IPS-18a (cell line): ENCODE measurements around the gene NSD2.

Source experiments
- H3K27ac ChIP-seq: one replicate; pipeline ENCODE4 v1.5.1; 2013; ENCODE audit warnings: low read length
- H3K27me3 ChIP-seq: one replicate; pipeline ENCODE4 v1.6.1; 2013; ENCODE audit warnings: mild to moderate bottlenecking, low read length; ENCODE audit not compliant: control insufficient read depth, insufficient read depth
- H3K36me3 ChIP-seq: one replicate; pipeline ENCODE4 v1.6.1; 2013; ENCODE audit warnings: low read depth, low read length; ENCODE audit not compliant: control insufficient read depth
- H3K4me1 ChIP-seq: one replicate; pipeline ENCODE4 v1.6.1; 2013; ENCODE audit warnings: low read depth, low read length; ENCODE audit not compliant: control insufficient read depth
- H3K4me3 ChIP-seq: one replicate; pipeline ENCODE4 v1.5.1; 2013; ENCODE audit warnings: low read length
- H3K9ac ChIP-seq: one replicate; pipeline ENCODE4 v1.6.1; 2013; ENCODE audit warnings: mild to moderate bottlenecking, low read length, moderate library complexity
- H3K9me3 ChIP-seq: one replicate; pipeline ENCODE4 v1.6.1; 2013; ENCODE audit warnings: low read depth, low read length; ENCODE audit not compliant: control insufficient read depth

The NSD2 gene

DNA sequence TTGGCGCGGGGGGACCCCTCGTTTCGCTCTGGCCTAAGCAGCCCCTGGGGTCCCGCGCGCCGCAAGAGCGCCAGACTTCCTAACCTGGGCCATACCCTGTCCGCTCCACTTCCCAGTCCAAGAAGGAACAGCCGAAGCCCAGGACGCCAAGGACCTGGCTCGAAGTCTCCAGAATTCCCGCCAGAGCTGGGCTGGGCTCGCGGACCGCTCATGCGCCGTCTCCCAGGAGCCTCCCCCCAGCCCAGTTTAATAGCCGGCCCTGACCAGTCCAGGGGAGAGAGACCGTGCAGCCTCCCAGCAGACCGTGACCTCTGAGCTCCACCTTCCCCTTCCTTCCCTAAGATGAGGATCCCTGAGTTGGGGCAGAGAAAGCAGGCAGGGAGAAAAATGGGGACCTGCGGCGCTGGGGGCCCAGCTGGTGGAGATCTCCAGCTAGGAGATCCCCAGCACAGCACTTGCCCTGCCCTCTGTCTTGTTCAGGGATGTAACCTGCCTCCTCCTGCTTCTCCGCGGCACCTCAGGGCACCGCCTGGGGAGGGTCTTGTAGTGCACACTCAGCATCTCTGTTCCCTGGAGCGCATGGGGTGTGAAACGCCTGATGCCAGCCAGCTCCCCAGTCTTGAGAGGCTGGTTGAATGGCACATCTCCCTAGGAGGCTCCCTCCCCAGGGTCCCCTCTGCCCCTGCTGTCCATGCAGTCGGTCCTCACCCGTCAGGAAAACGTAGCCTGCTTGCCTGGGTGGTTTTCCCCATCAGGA, 14.1 kb upstream of the NSD2 start:
- no peaks in the 10 kb centered on the region for H3K36me3 ChIP-seq
- no peak overlapping the region for H3K27ac ChIP-seq
- H3K9me3 ChIP-seq, result no peaks in the 10 kb centered on the region
- no peak overlapping the region for H3K9ac ChIP-seq
- H3K27me3 ChIP-seq, result peaks cover 56% of the 10 kb centered on the region
- peak overlapping the region; percentile 81 for H3K4me3 ChIP-seq
- no peaks in the 10 kb centered on the region for H3K4me1 ChIP-seq

DNA sequence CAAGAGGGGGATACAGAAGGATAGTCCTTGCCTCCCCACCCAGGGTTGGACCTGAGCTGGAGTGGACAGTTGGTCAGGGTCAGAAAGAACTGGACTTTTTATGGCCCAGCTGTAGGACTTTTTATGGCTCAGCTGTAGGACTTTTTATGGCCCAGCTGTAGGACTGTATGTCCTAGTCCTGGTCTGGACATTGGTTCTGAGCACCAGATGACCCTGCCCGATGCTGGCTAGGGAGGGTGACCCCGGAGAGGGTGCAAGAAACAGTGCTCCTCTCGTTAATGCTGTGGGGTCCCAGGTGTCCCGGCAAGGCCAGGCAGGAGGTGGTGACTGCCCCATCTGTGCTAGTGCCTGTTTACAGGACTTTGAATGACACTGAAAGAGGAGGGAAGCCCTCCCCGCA, 13.3 kb upstream of the NSD2 start:
- Histone ChIP-seq H3K4me1 (no peaks in the 10 kb centered on the region), H3K9me3 (no peaks in the 10 kb centered on the region), H3K4me3 (no peak overlapping the region), H3K27me3 (peaks cover 64% of the 10 kb centered on the region), H3K27ac (no peak overlapping the region), H3K36me3 (no peaks in the 10 kb centered on the region), H3K9ac (no peak overlapping the region)

DNA sequence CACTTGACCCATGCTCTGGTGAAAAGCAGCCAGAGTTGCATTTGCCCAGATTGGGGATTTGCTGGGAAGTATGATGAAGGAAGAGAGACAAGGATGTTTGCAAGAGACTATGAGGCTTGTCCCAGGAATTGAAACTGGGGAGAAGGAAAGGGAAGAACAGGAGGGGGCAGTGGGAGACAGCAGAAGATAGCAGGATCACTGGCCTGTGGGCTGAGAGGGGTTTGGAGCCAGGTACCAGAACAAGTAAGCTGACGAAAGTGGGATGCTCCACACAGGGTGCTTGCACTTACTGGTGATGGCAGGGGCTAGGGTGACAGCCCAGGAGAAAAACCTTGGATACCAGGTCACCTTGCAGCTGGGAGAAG, 11.8 kb upstream of the NSD2 start:
- H3K36me3 ChIP-seq, result no peaks in the 10 kb centered on the region
- H3K9me3 ChIP-seq, result no peaks in the 10 kb centered on the region
- H3K4me3 ChIP-seq, result no peak overlapping the region
- peaks cover 2% of the 10 kb centered on the region for H3K4me1 ChIP-seq
- peaks cover 79% of the 10 kb centered on the region for H3K27me3 ChIP-seq
- H3K9ac ChIP-seq, result no peak overlapping the region
- no peak overlapping the region for H3K27ac ChIP-seq

DNA sequence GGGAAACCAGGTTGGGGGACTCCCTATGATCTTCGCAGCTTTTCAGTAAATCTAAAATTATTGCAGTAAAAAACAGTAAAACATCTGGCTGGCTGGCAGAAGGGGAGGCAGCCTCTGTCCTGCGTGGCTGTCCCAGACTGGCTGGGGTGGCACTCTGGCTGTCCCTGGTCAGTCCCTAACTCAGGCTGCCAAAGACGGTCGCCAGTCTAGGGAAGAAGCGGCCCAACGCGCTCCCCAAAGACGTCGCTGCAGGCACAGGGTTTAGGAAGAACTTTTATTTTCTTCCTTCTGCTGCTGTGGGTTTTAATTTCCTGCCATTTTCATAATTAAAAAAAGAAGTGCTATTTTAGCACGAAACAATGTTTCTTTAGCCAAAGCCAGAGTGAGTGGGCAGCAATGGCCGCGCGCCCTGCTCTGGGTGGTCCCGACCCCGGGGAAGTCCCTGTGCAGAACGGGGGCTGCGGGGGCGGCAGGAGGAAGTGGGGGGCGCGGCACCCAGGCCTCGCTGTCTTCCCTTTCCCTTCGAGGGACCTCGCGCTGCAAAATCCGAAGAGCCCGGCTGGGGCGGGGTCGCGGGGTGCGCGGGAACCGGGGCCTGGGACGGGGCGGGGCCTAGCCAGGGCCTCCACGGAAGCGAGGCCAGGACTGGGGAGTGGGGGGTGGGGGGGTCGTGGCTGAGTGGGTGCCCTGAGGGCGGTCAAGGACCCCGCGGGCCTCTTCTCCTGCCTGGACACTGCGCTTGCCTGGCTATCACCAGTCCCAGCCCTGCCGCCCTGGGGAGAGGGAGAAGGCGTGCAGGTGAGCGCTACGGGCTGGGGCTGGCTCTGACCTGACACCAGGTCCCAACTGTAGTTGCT, 8.9 kb upstream of the NSD2 start:
- H3K4me3 ChIP-seq, result peak overlapping the region; percentile 38

DNA sequence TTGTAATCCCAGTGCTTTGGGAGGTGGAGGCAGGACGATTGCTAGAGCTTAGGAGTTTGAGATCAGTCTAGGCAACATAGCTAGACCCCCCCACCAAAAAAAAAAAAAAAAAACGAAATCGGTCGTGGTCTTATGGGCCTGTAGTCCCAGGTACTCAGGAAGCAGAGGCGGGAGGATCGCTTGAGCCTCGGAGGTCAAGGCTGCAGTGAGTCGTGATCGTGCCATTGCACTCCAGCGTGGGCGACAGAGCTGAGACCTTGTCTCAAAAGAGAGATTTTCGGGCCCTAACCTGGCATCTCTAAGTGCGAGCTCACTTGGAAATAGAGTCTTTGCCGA, 8.3 kb upstream of the NSD2 start:
- Histone ChIP-seq H3K4me3 (peak overlapping the region; percentile 38), H3K27ac (no peak overlapping the region), H3K9ac (no peak overlapping the region), H3K9me3 (no peaks in the 10 kb centered on the region), H3K36me3 (no peaks in the 10 kb centered on the region), H3K27me3 (peaks cover 99% of the 10 kb centered on the region), H3K4me1 (peaks cover 3% of the 10 kb centered on the region)

More for the DNA sequence above, 8.9 kb upstream of the NSD2 start:
- Histone ChIP-seq H3K9me3 (no peaks in the 10 kb centered on the region), H3K27ac (no peak overlapping the region), H3K9ac (no peak overlapping the region), H3K36me3 (no peaks in the 10 kb centered on the region), H3K27me3 (peaks cover 99% of the 10 kb centered on the region), H3K4me1 (peaks cover 3% of the 10 kb centered on the region)

DNA sequence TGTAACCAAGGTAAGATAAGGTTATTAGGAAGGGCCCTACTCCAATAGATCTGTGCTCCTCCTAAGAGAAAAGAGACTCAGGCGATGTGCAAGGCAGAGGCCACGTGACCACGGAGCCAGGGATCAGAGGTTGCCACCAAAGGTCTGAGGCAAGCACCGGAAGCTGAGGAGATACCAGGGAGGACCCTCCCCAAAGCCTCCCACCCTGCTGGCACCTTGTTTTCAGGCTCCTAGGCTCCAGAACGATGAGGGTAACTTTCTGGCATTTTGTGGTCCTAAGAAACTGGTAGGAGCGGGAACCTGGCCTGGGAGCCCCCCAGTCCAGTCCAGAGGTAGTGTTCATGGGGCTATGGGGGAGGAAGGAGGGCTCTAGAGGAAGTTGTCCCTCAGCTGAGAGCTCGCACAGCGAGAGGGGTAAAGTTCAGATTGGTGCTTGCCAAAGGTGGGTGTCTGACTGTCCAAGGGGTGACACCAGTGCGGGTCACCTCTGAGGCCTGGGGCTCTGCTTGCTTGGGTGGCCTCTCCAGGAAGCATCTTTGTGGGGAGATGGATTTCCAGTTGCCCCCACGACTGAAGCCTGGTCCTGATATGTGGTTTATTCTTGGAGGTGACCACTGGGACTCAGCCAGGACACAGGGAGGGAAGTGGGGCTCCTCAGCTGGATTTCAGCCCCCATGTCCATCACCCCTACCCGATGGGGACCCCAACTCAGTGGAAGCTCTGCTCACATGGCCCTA, 7.7 kb upstream of the NSD2 start:
- H3K27ac ChIP-seq, result no peak overlapping the region
- H3K9me3 ChIP-seq, result no peaks in the 10 kb centered on the region
- H3K27me3 ChIP-seq, result peaks cover 99% of the 10 kb centered on the region
- H3K4me3 ChIP-seq, result no peak overlapping the region
- H3K9ac ChIP-seq, result no peak overlapping the region
- H3K36me3 ChIP-seq, result no peaks in the 10 kb centered on the region
- H3K4me1 ChIP-seq, result peaks cover 3% of the 10 kb centered on the region

DNA sequence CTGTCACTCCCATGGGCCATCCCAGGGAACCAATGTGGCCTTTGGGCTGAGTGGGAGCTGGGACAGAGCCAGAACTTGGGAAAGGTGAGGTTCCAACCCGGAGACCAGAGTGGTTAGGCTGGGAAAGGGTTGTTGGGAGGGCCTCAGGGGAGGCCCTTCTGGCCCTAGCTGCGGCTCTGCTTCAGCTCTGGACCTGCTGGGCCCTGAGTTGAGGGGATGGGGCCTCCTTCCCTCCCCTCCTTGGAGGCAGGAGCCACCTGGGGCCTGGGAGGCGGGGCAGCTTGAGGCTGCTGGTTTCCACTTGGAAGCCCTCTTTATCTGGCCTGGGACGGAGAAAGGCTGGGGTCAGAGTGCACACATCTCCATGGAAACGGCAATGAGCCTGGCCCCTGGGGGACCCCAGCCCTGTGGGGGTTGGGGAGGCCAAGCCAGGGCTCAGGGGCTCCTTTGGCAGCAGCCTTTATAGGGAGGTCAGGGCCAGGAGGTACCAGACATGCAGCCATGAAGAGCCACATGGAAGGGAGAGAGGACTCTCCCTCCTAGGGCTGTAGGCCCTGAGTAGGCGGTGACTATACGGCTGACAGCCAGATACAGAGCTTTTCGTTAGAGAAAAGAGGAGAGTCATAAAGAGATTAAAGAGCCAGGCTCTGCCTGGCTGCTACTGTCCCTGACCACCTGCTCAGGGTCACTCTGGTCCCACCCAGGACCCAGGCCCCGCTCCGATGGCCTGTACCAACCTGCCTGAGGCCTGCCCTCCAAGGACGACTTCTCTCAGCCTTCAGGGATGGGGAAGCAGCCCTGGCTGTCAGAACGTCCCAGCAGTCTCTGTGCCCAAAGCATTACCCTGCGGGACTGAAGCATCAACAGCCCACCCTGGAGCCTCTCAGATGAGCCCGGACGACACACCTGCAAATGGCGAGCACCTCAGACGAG, 6.9 kb upstream of the NSD2 start:
- Histone ChIP-seq H3K4me1 (peaks cover 3% of the 10 kb centered on the region), H3K4me3 (no peak overlapping the region), H3K27ac (no peak overlapping the region), H3K36me3 (no peaks in the 10 kb centered on the region), H3K27me3 (peaks cover 99% of the 10 kb centered on the region), H3K9me3 (no peaks in the 10 kb centered on the region), H3K9ac (no peak overlapping the region)

DNA sequence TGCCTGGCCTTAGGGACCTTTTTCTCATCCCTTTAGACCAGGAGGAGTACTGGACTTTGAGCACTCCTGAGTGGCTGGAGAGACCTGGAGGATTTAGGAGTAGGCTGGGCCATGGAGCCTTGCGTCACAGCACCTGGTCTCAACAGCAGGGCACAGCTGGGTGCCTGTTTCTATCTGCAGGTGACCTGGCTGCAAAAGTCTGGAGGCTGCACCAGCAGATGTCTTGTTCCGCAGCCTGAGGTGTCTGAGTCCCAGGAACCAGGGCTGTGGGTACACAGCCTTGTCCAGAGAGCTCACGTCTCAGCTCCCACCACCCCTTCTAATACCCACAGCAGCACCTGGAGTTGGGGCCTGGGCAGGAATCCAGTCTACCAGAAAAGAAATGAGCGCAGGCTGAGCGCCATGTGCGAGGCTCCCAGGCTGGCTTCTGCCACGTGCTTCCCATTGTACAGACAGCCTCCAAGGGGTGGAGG, 5.0 kb upstream of the NSD2 start:
- no peak overlapping the region for H3K4me3 ChIP-seq
- no peak overlapping the region for H3K9ac ChIP-seq
- H3K36me3 ChIP-seq, result no peaks in the 10 kb centered on the region
- H3K27me3 ChIP-seq, result peaks cover 85% of the 10 kb centered on the region
- H3K9me3 ChIP-seq, result no peaks in the 10 kb centered on the region
- no peak overlapping the region for H3K27ac ChIP-seq
- peaks cover 6% of the 10 kb centered on the region for H3K4me1 ChIP-seq

DNA sequence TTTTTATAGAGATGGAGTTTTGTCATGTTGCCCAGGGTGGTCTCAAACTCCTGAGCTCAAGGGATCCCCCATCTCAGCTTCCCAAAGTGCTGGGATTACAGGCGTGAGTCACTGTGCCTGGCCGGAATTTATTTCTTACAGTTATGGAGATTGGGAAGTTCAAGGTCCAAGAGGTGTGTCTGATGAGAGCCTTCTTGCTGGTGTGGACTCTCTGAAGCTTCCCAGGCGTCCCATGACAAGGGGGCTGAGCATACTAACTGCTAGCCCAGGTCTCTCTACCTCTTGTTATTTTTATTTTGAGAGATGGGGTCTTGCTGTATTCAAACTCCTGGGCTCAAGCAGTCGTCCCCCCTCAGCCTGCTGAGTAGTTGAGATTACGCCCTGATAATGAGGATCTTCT, 2.9 kb upstream of the NSD2 start:
- H3K27ac ChIP-seq, result no peak overlapping the region
- peaks cover 64% of the 10 kb centered on the region for H3K27me3 ChIP-seq
- H3K4me3 ChIP-seq, result no peak overlapping the region
- peaks cover 10% of the 10 kb centered on the region for H3K4me1 ChIP-seq
- H3K36me3 ChIP-seq, result no peaks in the 10 kb centered on the region
- no peaks in the 10 kb centered on the region for H3K9me3 ChIP-seq
- no peak overlapping the region for H3K9ac ChIP-seq

DNA sequence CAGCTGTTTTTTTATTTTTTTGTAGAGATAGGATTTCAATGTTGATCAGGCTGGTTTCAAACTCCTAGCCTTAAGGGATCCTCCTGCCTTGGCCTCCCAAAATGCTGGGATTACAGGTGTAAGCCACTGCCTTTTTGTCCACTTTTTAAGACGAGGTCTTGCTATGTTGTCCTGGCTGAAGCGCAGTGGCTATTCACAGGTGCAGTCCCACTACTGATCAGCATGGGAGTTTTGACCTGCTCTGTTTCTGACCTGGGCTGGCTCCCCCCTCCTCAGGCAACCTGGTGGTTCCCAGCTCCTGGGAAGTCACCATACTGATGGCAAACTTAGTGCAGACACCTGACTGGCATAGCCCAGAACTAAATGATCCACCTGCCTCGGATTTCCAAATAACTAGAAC, 2.3 kb upstream of the NSD2 start:
- H3K4me3 ChIP-seq, result no peak overlapping the region
- H3K9ac ChIP-seq, result no peak overlapping the region
- peaks cover 58% of the 10 kb centered on the region for H3K27me3 ChIP-seq
- no peaks in the 10 kb centered on the region for H3K36me3 ChIP-seq
- peaks cover 10% of the 10 kb centered on the region for H3K4me1 ChIP-seq
- H3K9me3 ChIP-seq, result no peaks in the 10 kb centered on the region
- H3K27ac ChIP-seq, result no peak overlapping the region
